ENCODE data around the gene TSPAN3.

The TSPAN3 gene

GRCh38 chr15:77030048-77030927 lies 40.6 kb downstream of the TSPAN3 start:
- TF ChIP-seq, protein P1, sequence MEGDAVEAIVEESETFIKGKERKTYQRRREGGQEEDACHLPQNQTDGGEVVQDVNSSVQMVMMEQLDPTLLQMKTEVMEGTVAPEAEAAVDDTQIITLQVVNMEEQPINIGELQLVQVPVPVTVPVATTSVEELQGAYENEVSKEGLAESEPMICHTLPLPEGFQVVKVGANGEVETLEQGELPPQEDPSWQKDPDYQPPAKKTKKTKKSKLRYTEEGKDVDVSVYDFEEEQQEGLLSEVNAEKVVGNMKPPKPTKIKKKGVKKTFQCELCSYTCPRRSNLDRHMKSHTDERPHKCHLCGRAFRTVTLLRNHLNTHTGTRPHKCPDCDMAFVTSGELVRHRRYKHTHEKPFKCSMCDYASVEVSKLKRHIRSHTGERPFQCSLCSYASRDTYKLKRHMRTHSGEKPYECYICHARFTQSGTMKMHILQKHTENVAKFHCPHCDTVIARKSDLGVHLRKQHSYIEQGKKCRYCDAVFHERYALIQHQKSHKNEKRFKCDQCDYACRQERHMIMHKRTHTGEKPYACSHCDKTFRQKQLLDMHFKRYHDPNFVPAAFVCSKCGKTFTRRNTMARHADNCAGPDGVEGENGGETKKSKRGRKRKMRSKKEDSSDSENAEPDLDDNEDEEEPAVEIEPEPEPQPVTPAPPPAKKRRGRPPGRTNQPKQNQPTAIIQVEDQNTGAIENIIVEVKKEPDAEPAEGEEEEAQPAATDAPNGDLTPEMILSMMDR (IDR thresholded peaks at IDR 0.05; ENCODE audit: low read depth, low read length) = no peak
- H3K4me3 ChIP-seq (ENCODE audit: low read depth, low read length) = no peak overlapping the region

DNA sequence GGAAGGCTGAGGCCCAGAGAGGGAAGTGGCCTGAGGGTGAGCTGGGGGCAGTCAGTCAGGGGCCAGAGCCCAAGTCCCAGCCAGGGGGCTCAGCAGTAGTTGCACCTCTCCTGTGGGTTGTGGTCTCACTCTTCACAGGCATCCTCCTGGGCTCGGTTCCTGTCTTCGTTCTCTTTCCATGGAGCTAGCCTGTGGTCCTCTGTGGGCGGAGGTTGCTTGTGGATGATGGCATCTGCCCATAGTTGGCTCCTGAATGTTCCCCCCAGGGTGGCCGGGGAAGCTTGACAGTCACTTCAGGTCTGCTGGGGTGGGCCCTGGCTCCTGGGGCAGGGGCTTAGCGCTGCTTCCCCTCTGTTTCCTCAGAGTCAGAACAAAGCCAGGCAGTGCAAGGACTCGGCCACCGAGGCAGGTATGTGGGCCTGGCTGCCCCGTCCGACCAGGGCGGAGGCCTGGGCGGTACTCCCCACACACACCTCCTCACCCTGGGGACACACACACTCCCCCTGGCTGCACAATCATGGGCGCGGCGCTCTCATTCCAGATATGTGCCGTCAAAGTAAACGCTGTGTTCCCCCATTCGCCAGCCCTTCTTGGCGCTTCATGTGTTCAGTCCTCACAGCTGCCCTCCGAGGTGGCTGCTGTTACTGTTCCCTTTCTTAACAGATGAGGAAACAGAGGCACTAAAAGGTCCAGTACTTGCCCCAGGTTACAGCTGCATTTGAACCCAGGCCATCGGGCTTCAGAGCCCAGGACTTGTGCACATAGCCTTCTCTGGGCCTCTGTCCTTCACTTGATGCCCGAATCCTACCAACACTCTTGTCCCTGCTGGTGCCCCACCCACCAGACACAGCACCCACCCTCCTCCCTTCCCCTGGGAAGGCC lies 41.5 kb downstream of the TSPAN3 start:
- TF ChIP-seq, protein P1 (IDR thresholded peaks at IDR 0.05; ENCODE audit: low read depth, low read length) = no peak

DNA sequence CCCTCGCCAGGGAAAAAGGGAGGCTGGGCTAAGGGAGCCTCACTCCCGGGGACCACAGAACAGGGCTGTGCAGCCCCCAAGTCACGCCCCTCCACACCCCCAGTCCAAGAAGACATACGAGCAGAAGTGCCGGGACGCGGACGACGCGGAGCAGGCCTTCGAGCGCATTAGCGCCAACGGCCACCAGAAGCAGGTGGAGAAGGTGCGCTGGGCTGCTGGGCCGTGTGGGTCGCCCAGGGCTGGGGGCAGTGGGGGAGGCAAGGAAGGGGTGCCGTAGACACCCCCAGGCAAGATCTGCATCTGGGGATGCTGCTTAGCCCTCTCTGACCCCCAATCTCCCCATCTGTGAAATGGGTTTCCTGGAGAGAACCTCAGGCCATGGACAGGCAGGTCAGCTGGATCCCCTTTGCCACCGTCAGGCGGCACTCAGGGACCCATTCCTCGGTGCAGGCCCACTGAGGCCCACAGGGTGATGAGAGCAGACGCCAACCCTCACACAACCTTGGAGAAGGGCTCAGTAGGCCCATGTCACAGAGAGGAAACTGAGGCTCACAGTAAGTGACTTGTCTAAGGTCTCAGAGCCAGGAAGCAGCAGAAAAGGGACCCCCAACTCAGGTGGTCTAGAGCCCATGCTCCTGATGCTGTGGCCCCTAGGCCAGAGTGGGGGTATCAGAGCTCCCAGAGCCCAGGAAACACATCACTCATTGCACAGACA lies 42.3 kb downstream of the TSPAN3 start:
- H3K4me3 ChIP-seq (ENCODE audit: low read depth, low read length) = no peak overlapping the region
- TF ChIP-seq, protein P1 (IDR thresholded peaks at IDR 0.05; ENCODE audit: low read depth, low read length) = no peak

More for the DNA sequence above, 41.5 kb downstream of the TSPAN3 start:
- no peak overlapping the region for H3K4me3 ChIP-seq (ENCODE audit: low read depth, low read length)

DNA sequence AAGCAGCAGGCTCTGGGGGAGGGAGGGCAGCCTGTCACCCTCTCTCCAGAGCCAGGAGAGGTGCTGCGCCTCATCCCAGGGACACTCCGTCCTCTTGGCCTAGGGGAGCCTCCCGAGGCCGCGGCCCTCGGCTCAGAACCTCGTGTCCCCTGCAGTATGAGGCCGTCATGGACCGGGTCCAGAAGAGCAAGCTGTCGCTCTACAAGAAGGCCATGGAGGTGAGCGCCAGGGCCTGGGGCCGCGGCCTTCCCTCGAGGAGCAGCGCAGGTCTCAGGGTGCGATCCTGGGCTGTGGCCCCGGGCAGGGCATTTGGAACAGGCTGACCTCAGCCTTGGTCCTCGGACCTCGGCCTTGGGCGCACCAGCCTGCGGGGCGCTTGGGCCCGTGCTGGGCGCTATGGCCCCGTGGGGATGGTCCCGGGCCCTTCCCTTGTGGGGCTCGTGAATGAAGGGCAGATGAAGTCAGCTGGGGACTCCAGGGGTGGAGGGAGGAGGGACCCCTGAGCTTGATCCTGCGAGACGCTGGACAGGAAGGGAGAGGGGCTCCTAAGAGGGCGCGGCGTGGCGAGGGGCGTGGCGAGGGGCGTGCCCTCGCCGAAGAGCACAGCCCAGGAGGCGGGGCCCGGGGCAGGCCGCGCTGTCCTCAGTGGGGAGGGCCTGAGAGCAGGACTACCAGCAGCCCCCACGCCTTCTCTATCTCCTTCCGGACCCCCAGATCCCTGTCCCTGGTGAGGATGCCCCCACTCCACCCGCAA lies 43.0 kb downstream of the TSPAN3 start:
- no peak overlapping the region for H3K4me3 ChIP-seq (ENCODE audit: low read depth, low read length)
- TF ChIP-seq, protein P1 (IDR thresholded peaks at IDR 0.05; ENCODE audit: low read depth, low read length) = no peak

DNA sequence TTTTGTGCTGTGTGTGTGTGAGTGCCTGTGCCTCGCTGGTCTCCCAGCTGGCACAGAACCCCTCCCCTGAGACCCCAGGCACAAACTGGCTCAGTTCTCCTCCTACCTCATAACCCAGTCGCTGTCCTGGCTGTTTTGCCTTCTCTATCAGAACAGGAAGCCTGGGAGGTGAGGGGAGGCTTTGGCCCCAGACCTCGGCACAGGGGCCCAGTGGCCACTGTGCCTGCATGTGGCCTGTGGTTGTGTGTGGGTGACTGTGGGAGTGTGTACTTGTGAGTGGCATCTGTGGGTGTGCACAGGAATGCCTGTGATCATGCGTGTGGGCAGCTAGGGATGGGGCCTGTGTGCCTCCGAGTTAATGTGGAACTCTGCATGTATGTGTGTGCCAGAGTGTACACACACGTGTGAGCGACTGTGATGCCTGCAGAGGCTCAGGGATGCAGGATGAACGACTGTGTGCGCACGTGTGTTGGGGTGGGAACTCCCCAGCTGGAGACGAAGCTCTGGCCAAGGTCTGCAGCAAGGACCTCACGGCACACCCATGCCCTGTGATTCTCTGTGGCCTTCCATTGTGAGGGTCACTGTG lies 43.7 kb downstream of the TSPAN3 start:
- TF ChIP-seq, protein P1 (IDR thresholded peaks at IDR 0.05; ENCODE audit: low read depth, low read length) = no peak
- no peak overlapping the region for H3K4me3 ChIP-seq (ENCODE audit: low read depth, low read length)

- no peak overlapping the region for H3K4me3 ChIP-seq (ENCODE audit: low read depth, low read length)
- TF ChIP-seq, protein P1 (IDR thresholded peaks at IDR 0.05; ENCODE audit: low read depth, low read length) = no peak
Observed at GRCh38 chr15:77026501-77027110, 44.3 kb downstream of the TSPAN3 start.

Data from WI38 (cell line).